Limb (tissue), 2 donors: ENCODE measurements around the gene DHX9.

ENCODE experiments used
- DNase-seq, 2 donors: peaks; one replicate each; pipeline ENCODE4 v3.0.0-alpha.2; 2016; ENCODE audit errors: extremely low spot score in 2 of 2

Gene DHX9

DNA sequence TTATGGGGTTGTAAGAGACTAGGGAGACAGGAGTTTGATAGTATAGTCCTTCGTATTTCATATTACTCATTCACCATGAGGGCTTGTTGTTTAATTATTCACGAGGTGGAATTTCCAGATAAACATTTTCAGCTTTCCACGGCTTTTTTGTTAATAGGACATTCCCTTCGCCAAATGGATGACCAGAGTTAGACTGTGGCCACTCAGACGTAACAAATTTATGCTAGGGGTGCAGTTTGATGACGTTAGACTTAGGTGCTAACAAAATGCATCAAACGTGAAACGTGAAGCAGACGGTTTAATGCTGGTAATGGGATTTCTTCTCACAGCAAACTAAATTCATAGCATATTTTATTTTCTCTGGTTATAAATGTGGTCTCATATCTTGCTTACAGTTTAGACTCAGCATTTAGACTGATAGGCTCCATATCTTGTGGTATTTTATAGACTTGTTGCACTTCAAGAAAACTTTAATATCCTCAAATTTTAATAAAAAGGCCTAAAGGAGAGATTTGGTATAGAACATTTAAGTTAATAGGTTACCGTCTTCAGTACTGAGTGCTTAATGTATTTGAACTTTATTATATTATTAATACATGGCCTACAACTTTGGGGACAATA, 2.3 kb downstream of the DHX9 start:
- no peak for DNase-seq

DNA sequence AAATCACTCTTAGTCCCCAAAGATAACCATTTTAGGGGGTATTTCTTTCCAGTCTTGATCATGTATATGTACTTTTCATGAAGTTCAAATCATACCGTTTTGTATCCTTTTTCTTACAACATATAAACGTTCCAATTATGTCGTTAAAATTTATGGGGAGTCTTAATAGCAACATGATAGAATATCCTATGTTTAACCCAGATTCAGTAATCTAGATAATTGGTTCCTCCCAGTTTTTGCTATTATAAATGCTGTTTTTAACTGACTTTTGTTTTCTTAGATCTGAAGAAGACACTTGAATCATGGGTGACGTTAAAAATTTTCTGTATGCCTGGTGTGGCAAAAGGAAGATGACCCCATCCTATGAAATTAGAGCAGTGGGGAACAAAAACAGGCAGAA, 3.1 kb downstream of the DHX9 start:
- DNase-seq = no peak

DNA sequence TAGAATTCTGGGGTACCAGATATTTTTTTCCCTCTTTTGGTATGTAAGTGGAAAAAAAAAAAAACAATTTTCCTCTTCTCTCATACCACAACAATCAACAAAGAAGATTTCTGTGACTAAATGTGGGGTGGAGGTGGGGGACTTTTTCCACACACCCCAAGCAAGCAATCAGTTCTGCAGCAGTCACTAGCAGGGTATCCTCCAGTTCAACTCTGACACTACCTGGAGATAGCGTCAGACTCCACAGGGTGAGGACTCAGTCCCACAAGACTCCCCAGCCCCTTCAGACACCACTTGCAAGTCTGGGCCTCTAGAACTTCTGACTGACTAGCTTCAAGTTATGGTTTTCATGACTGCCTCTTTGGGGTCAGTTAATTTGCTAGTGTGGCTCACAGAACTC, 6.2 kb downstream of the DHX9 start:
- no peak for DNase-seq

DNA sequence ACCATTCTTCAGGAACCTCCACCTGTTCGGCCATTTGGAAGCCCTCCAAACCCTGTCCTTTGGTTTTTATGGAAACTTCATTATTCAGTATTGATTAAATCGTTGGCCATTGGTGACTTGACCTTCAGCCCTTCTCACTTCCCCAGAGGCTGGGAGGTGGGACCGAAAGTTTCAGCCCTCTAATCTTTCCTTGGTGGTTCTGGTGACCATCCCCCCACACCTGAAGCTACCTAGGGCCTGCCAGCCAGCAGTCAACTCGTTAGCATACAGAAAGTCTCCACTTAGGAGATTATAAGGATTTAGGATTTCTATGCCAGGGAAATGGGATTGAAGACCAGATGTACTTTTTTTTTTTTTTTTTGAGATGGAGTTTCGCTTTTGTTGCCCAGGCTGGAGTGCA, 6.7 kb downstream of the DHX9 start:
- no peak for DNase-seq

DNA sequence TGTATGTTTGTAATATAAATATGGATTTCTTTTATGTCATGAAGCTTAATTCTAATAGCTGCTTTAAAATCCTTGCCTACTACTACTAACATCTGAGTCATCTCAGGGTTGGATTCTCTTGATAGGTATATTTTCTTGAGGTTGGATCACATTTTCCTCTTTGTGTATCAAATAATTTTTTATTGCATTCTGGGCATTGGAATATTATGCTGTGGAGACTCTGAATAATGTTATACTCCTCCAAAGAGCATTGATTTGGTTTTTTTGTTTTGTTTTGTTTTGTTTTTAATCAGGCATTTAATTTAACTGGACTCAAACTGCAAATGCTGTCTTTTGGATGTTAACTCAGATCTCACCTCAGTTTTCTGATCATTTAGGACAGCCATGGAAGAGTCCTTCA, 8.0 kb downstream of the DHX9 start:
- no peak for DNase-seq

DNA sequence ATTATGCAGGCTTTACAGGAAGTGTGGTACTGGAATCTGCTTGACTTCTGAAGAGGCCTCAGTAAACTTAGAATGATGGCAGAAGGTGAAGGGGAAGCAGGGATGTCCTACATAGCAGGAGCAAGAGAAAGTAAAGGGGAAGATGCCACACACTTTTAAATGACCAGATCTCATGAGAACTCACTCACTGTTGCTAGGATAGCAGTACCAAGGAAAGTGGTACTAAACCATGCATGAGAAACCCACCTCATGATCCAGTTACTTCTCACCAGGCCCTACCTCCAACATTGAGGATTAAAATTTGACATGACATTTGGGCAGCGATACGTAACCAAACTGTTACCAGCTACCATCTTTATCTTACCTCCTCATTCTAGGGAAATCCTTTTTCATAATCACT, 9.6 kb downstream of the DHX9 start:
- no peak for DNase-seq

DNA sequence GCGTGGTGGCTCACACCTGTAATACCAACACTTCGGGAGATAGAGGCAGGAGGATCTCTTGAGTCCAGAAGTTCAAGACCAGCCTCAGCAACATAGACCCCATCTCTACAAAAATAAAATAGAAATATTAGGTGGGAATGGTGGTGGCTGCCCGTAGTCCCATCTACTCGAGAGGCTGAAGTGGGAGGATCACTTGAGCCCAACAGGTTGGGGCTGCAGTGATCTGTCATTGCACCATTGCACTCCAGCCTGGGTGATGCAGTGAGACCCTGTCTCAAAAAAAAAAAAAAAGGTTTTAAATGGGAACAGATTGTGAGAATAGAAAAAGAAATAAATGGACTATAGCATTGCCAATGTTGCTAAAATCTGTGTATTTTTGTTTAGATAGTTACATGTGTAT, 11.2 kb downstream of the DHX9 start:
- no peak for DNase-seq

DNA sequence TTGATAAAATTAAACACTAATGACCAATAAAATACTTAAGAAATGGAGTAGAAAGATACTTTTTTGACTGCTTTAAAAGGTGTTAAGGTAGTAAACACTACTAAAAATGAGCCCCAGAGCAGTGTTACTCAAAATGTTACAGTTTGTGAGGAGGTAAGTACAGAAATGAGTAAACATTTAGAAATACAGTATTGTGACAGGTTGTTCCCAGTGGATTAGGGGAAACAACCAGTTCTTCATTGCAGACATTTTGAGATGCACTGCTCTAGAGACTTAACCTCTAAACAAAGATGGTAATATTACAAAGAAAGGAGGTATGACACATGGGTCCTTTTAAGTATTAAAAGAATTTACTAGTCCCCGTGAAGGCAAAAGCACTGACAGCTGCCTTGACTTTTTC, 12.7 kb downstream of the DHX9 start:
- no peak for DNase-seq

DNA sequence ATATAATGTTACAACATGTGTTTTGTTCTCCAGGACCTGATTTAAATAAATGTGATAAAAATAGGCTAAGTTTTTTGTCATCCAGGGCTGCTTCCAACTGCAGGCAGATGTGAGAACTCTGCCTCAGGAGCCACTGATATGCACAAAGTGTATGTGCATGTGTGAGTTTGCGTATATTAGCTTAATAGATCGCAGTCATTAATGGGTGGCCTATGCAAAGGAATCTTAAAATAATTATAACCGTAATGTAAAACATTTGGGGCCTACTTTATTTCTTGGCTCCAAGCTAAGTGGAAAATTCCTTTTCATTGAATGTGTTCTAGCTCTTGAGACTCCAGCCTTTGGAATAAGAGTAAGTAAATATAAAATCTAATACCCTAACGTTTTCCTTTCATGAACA, 16.8 kb downstream of the DHX9 start:
- DNase-seq = peak in 1 of 2 donors; percentile 12

DNA sequence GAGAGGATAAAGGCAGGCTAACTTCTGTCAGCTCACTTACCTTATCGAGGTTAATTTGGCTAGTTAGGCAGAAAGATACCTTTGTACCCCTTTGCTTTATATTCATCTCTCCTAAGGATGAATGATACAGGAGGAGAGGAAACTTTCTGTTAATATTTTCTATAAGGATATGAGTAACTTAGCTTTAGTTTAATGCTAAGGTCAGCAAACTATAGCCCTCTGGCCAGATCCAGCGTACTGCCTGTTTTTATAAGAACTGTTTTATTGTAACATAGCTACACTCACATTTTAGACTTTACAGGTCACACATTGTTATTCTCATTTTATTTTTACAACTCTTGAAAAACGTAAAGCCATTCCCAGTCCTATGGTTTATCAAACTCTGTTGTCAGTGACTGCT, 18.1 kb downstream of the DHX9 start:
- no peak for DNase-seq

DNA sequence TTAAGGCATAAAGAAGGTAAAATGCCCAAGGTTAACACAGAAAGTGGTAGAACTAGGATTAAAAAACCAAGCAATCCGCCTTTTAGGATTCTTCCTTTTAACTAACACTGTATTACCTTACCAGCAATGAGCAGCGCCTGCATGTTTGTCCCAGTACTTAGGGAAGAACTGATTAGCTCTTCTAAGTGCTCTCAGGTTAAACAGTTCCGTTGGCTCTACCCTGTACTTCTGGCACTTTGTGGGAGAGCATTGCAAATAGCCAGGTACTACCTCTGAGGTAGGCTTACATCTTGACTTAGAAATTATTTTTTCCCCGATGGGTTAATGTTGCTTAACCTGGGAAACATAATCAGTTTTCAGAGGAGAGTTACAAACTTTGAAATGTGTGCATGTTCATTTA, 21.5 kb downstream of the DHX9 start:
- no peak for DNase-seq

DNA sequence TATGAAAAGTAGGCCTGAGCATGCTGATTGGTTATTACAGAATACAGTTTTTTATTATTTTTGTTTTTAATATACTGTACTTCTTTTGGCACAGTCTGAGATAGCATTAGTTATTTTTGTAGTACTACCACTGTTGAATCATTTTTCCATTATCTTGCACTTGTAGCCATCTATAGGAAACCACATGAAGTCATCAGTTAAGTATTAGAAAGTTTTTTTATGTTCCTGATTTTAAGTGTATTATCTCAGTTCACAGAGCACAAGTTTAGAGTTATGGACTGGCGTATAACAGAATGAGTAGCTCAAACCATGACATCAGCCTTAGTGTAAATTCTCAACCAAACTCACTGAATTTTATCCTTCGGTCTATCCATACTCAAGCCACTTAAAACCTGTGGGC, 22.8 kb downstream of the DHX9 start:
- no peak for DNase-seq

DNA sequence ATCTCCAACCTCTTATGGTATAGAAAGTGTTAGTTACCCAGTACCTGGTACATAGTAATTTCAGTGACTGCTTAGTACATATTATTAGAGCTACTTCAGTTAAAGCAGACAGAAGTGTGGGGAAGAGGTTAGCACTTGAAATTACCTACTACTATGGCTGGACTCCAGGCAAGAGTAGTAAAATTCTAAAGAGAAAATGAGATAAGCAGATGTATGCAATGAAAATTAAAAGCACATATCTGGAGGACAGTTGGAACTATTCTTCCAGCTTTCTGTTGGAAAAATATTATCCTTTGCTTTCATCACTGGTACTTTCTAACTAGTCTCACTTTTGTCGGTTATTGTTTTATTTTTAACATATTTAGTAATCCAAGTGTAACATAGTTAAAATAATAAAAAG, 23.7 kb downstream of the DHX9 start:
- no peak for DNase-seq

DNA sequence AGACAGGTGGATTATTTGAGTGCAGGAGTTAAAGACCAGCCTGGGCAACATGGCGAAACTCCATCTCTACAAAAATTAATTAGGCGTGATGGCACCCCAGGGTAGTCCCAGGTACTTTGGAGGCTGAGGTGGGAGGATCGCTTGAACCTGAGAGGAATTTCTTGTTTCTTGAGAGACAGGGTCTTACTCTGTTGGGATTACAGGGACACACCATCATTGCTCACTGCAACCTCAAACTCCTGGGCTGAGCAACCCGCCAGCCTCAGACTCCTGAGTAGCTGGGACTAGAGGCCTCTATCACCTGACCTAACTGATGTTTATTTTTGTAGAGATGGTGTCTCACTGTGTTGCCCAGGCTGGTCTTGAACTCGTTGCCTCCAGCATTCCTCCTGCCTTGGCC, 24.8 kb downstream of the DHX9 start:
- no peak for DNase-seq

DNA sequence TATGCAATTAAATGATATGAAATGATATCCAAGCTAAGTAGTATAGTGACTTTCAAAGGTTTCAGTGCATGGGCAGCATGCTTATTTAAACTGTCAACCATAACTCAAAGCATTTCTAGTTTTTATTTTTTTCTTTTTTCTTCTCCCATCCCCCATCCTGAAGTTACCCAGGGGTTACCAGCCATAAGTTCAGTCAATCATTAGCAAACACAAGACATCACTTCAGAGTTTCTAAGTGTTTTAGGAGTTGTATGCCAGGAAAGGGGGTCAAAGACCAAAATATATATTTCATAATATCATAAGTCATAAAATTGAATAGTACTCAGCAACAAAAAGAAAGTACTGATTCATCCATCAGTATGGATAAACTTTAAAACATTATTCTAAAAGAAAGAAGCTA, 28.7 kb downstream of the DHX9 start:
- no peak for DNase-seq

DNA sequence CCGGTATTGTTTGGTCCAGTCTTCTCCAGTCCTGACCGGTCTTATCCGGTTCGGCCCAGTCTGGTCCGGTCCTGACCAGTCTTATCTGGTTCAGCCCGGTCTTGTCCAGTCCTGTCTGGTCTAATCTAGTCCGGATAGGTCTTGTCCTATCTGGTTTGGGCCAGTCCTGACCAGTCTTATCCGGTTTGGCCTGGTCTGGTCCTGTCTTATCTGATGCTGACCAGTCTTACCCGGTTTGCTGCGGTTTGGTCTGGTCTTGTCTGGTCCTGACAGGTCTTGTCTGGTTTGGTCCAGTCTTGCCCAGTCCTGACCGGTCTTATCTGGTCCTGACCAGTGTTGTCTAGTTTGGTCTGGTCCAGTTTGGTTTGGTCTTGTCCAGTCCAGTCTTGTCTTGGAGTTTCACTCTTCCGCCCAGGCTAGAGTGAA, 30.1 kb downstream of the DHX9 start:
- peak in 1 of 2 donors; percentile 36 for DNase-seq

DNA sequence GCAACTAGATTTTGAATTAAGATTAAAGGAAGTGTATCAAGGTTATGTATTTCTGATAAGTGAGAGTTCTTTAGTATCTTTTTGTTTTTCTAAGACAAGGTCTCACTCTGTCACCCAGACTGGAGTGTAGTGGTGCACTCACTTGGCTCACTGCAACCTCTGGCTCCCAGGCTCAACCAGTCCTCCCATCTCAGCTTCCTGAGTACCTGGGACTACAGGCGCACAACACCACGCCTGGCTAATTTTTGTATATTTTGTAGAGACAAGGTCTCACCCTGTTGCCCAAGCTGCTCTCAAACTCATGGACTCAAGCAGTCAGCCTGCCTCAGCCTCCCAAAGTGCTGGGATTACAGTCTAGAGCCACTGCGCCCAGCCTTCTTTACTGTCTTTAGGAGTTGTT, 33.7 kb downstream of the DHX9 start:
- no peak for DNase-seq

DNA sequence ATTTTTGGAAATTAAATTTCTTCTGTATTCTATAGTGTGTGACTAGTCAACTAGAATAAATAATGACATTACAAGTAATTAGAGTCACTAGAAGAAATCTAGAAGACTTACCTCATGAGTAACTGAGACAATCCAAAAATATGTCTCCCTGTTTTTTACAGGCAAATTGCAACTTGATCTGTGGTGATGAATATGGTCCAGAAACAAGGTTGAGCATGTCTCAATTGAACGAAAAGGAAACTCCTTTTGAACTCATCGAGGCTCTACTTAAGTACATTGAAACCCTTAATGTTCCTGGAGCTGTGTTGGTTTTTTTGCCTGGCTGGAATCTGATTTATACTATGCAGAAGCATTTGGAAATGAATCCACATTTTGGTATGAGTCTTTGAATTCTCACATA, 36.7 kb downstream of the DHX9 start:
- no peak for DNase-seq

DNA sequence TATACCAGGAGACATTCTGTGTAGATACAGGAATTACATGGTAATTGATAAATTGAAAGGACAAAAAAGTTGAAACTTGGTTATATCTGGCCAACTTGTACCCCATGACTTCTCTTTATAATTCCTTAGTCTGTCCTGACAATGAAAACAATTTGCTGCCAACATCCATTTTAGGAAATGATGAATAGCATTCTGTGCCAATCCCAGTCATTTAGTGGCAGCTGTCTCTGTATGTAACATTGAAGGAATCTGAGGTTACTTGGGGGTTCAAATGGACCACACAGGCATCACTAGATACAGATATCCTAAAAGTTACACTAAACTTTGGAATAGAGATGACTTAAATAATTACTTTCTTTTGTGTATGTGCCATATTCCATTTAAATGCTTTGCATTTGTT, 38.2 kb downstream of the DHX9 start:
- no peak for DNase-seq

DNA sequence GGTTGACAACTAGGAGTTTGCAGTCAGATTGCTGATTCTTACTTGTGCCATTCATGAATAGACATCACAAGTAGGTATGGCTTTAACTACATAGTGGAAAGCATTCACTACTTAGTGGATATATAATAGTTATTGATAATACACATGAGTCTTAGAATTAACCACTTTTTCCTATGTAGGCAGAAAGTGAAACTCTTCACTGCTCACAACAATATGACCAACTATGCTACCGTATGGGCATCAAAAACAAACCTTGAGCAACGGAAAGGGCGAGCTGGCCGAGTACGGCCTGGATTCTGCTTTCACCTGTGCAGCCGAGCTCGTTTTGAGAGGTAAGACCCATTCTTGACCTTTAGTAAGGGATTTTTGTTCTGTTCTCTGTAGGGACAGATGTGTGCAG, 38.7 kb downstream of the DHX9 start:
- DNase-seq = no peak

DNA sequence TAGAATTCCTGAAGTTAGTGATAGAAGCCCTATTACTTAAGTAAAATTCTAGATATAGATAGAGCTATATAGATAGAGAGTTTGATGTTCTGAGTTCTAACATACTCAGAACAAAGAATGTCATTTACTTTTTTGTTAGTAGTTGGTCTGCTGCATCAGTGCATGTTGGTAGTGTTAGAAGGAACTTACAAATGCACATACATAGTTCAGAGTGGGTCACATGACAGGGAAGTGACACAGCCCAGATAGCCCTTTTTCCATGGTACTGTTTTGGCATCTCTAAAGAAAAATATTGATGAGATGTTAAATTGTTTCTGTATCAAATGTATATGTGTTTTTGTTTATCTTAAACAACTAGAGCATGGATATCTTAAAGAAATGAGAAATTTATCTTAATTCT, 45.7 kb downstream of the DHX9 start:
- DNase-seq = no peak

DNA sequence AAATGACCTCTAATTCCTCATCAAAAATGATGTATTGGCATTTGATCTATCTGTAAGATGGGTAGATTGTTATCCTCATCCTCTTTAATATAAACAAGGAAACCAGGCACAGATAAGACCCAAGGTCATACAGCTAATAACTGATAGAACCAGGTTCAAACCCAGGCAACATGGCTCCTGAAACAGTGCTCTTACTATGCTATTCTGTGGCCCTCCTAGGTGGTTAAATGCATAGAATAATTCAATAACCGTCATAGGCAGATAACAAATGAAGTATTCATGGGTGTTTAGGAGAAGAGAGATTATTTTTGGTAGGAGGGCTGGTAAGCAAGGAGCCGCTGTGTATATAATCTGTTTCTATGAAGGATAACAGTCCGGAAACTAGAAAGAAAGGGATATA, 46.4 kb downstream of the DHX9 start:
- no peak for DNase-seq

DNA sequence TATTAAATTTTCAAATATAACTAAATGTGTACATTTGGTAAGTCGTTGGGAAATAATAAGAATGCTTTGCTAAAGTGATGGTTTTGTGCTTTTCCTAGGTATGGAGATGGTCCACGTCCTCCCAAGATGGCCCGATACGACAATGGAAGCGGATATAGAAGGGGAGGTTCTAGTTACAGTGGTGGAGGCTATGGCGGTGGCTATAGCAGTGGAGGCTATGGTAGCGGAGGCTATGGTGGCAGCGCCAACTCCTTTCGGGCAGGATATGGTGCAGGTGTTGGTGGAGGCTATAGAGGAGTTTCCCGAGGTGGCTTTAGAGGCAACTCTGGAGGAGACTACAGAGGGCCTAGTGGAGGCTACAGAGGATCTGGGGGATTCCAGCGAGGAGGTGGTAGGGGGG, 47.8 kb downstream of the DHX9 start:
- no peak for DNase-seq
